Right lobe of liver (tissue), 4 donors: ENCODE results near the gene RIMKLA.

ENCODE experiments used
- POLR2A ChIP-seq: fragments of 450-650 bp; IDR thresholded peaks from one replicate; pipeline ENCODE4 v1.6.1; 2017; ENCODE audit warnings: antibody characterized with exemption, mild to moderate bottlenecking
- TF ChIP-seq, protein P1 (sequence below), 4 donors: fragments of 200-600 bp in 3 of 4; fragments of 450-650 bp in 1 of 4; IDR thresholded peaks; one replicate each; pipeline versions ENCODE4 v1.5.1 to v1.8.0; 2016 to 2022; ENCODE audit warnings: antibody characterized with exemption in 4 of 4, mild to moderate bottlenecking in 2 of 4
- donor health status: DM: no; HTN: no; CAD: no.
- donor health status: DM: no; HTN: no; CAD: no.
- donor health status: DM: no; HTN: yes; CAD: no.

DNA sequence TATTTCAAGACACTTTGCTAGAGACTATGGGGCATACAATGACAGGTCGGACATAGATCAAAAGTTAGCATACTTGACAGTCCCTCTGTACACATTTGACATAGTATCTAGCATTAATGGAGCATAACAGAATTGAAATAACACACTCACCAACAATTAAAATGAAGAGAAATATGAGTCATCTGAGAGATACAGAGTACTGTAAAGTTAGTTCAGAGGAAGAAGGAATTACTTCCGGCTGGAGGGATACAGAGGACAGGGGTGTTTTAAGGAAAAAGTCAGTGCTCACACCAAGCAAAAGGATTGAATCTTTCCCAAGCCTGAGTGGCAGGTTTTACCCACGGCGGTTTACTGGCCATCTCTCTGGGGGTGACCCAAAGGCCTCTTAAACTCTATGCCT, 72.8 kb downstream of the RIMKLA start:
- TF ChIP-seq, protein P1, sequence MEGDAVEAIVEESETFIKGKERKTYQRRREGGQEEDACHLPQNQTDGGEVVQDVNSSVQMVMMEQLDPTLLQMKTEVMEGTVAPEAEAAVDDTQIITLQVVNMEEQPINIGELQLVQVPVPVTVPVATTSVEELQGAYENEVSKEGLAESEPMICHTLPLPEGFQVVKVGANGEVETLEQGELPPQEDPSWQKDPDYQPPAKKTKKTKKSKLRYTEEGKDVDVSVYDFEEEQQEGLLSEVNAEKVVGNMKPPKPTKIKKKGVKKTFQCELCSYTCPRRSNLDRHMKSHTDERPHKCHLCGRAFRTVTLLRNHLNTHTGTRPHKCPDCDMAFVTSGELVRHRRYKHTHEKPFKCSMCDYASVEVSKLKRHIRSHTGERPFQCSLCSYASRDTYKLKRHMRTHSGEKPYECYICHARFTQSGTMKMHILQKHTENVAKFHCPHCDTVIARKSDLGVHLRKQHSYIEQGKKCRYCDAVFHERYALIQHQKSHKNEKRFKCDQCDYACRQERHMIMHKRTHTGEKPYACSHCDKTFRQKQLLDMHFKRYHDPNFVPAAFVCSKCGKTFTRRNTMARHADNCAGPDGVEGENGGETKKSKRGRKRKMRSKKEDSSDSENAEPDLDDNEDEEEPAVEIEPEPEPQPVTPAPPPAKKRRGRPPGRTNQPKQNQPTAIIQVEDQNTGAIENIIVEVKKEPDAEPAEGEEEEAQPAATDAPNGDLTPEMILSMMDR (IDR thresholded peaks at IDR 0.05) = no peak
- no peak for TF ChIP-seq POLR2A
